ENCODE results near the gene ROMO1.

ROMO1 gene

DNA sequence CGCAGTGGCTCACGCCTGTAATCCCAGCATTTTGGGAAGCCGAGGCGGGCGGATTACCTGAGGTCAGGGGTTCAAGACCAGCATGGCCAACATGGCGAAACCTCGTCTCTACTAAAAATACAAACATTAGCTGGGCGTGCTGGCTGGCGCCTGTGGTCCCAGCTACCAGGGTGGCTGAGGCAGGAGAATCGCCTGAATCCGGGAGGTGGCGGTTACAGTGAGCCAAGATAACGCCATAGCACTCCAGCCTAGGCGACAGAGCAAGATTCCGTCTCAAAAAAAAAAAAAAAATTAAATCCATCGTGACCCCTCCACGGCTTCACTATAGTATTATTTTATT lies 33.3 kb upstream of the ROMO1 start:
- Histone ChIP-seq H3K4me3 (ENCODE audit: low read depth, low read length) (no peak overlapping the region), H3K9me3 (ENCODE audit: control insufficient read depth, insufficient read depth, low read depth, low read length) (no peaks in the 10 kb centered on the region), H3K4me1 (ENCODE audit: control insufficient read depth, insufficient read depth, low read length) (peaks cover under 1% of the 10 kb centered on the region; the same call in 1 of the 2 replicates), H3K36me3 (ENCODE audit: control insufficient read depth in 2 of 2, insufficient read depth in 1 of 2, low read length in 2 of 2) (peaks cover 8 to 26% of the 10 kb centered on the region in 2 experiments), H3K27ac (ENCODE audit: extremely low read depth, low read depth, low read length) (no peak overlapping the region)
- CTCF ChIA-PET: interaction anchor here (0.6 to 0.7 kb wide), 2 partner anchors 47 to 159 kb away, joined by 4 to 5 read pairs; no protein-coding TSS in a partner anchor
- no peak for TF ChIP-seq ZNF146 (tag by site-specific recombination; IDR thresholded peaks at IDR 0.05)
- TF ChIP-seq YY2 (tag by site-specific recombination; IDR thresholded peaks at IDR 0.05): no peak
- TF ChIP-seq ZNF629 (tag by site-specific recombination; IDR thresholded peaks at IDR 0.05): no peak
- no peak for TF ChIP-seq ZNF302 (tag by site-specific recombination; IDR thresholded peaks at IDR 0.05; ENCODE audit: low read depth)
- TF ChIP-seq, protein P1, sequence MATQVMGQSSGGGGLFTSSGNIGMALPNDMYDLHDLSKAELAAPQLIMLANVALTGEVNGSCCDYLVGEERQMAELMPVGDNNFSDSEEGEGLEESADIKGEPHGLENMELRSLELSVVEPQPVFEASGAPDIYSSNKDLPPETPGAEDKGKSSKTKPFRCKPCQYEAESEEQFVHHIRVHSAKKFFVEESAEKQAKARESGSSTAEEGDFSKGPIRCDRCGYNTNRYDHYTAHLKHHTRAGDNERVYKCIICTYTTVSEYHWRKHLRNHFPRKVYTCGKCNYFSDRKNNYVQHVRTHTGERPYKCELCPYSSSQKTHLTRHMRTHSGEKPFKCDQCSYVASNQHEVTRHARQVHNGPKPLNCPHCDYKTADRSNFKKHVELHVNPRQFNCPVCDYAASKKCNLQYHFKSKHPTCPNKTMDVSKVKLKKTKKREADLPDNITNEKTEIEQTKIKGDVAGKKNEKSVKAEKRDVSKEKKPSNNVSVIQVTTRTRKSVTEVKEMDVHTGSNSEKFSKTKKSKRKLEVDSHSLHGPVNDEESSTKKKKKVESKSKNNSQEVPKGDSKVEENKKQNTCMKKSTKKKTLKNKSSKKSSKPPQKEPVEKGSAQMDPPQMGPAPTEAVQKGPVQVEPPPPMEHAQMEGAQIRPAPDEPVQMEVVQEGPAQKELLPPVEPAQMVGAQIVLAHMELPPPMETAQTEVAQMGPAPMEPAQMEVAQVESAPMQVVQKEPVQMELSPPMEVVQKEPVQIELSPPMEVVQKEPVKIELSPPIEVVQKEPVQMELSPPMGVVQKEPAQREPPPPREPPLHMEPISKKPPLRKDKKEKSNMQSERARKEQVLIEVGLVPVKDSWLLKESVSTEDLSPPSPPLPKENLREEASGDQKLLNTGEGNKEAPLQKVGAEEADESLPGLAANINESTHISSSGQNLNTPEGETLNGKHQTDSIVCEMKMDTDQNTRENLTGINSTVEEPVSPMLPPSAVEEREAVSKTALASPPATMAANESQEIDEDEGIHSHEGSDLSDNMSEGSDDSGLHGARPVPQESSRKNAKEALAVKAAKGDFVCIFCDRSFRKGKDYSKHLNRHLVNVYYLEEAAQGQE (tag by site-specific recombination; IDR thresholded peaks at IDR 0.05): no peak
- no peak for TF ChIP-seq ZNF596 (tag by site-specific recombination; IDR thresholded peaks at IDR 0.05)
- TF ChIP-seq, protein P2, sequence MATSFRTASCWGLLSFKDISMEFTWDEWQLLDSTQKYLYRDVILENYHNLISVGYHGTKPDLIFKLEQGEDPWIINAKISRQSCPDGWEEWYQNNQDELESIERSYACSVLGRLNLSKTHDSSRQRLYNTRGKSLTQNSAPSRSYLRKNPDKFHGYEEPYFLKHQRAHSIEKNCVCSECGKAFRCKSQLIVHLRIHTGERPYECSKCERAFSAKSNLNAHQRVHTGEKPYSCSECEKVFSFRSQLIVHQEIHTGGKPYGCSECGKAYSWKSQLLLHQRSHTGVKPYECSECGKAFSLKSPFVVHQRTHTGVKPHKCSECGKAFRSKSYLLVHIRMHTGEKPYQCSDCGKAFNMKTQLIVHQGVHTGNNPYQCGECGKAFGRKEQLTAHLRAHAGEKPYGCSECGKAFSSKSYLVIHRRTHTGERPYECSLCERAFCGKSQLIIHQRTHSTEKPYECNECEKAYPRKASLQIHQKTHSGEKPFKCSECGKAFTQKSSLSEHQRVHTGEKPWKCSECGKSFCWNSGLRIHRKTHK (tag by site-specific recombination; IDR thresholded peaks at IDR 0.05): no peak
- TF ChIP-seq ZNF37A (tag by site-specific recombination; IDR thresholded peaks at IDR 0.05): no peak
- TF ChIP-seq YY1 (tag by site-specific recombination; IDR thresholded peaks at IDR 0.05): no peak
- TF ChIP-seq ZBTB17 (tag by site-specific recombination; IDR thresholded peaks at IDR 0.05): no peak
- no peak for TF ChIP-seq ZNF677 (tag by site-specific recombination; IDR thresholded peaks at IDR 0.05)
- no peak for TF ChIP-seq ZNF571 (tag by site-specific recombination; IDR thresholded peaks at IDR 0.05)
- TF ChIP-seq SCRT1 (tag by site-specific recombination; IDR thresholded peaks at IDR 0.05; ENCODE audit: borderline replicate concordance): no peak
- POLR2A ChIA-PET: interaction anchor here (0.6 to 1.4 kb wide), 4 partner anchors 211 to 1206 kb away, joined by 3 to 6 read pairs (median 4); partner anchors contain the start of gene CEP250

DNA sequence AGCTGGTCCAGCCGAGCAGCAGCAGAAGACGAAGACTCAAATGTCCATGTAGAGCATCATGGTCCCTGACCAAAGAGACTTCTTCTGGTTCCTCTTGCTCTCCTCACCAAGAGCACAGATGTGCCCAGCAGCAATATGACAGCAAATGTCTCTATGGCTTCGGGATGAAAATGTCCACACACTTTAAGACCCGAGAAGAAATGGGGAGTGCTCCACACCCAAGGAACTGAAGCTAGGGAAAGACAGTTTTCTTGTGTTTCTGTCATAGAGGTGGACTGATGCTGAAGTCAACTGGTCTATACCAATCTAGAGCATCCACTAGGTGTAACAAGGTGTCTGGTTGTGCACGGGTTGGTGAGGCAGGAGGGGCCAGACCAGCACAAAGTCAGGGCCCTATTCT lies 30.0 kb upstream of the ROMO1 start:
- Histone ChIP-seq H3K27ac (ENCODE audit: extremely low read depth, low read depth, low read length) (no peak overlapping the region), H3K4me3 (ENCODE audit: low read depth, low read length) (no peak overlapping the region), H3K9me3 (ENCODE audit: control insufficient read depth, insufficient read depth, low read depth, low read length) (no peaks in the 10 kb centered on the region), H3K4me1 (ENCODE audit: control insufficient read depth, insufficient read depth, low read length) (no peaks in the 10 kb centered on the region), H3K36me3 (ENCODE audit: control insufficient read depth in 2 of 2, insufficient read depth in 1 of 2, low read length in 2 of 2) (peaks cover 14 to 53% of the 10 kb centered on the region in 2 experiments)
- CTCF ChIA-PET: no interaction called here
- POLR2A ChIA-PET: interaction anchor here (0.6 kb wide), 1 partner anchor 364 kb away, joined by 3 read pairs; no protein-coding TSS in a partner anchor
- TF ChIP-seq, protein P3, sequence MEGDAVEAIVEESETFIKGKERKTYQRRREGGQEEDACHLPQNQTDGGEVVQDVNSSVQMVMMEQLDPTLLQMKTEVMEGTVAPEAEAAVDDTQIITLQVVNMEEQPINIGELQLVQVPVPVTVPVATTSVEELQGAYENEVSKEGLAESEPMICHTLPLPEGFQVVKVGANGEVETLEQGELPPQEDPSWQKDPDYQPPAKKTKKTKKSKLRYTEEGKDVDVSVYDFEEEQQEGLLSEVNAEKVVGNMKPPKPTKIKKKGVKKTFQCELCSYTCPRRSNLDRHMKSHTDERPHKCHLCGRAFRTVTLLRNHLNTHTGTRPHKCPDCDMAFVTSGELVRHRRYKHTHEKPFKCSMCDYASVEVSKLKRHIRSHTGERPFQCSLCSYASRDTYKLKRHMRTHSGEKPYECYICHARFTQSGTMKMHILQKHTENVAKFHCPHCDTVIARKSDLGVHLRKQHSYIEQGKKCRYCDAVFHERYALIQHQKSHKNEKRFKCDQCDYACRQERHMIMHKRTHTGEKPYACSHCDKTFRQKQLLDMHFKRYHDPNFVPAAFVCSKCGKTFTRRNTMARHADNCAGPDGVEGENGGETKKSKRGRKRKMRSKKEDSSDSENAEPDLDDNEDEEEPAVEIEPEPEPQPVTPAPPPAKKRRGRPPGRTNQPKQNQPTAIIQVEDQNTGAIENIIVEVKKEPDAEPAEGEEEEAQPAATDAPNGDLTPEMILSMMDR (tag by site-specific recombination; IDR thresholded peaks at IDR 0.05): no peak
- TF ChIP-seq ZNF324 (tag by site-specific recombination; IDR thresholded peaks at IDR 0.05): no peak
- no peak for TF ChIP-seq ZNF747 (tag by site-specific recombination; IDR thresholded peaks at IDR 0.05)
- no peak for TF ChIP-seq SP7 (tag by site-specific recombination; IDR thresholded peaks at IDR 0.05)
- no peak for TF ChIP-seq ZNF394 (tag by site-specific recombination; IDR thresholded peaks at IDR 0.05; ENCODE audit: borderline replicate concordance)
- no peak for TF ChIP-seq ZNF10 (tag by site-specific recombination; IDR thresholded peaks at IDR 0.05)
- no peak for TF ChIP-seq ZNF155 (tag by site-specific recombination; IDR thresholded peaks at IDR 0.05)
- no peak for TF ChIP-seq ZNF133 (tag by site-specific recombination; IDR thresholded peaks at IDR 0.05)
- no peak for TF ChIP-seq ZNF433 (tag by site-specific recombination; IDR thresholded peaks at IDR 0.05; ENCODE audit: low read depth)
- TF ChIP-seq, protein P4, sequence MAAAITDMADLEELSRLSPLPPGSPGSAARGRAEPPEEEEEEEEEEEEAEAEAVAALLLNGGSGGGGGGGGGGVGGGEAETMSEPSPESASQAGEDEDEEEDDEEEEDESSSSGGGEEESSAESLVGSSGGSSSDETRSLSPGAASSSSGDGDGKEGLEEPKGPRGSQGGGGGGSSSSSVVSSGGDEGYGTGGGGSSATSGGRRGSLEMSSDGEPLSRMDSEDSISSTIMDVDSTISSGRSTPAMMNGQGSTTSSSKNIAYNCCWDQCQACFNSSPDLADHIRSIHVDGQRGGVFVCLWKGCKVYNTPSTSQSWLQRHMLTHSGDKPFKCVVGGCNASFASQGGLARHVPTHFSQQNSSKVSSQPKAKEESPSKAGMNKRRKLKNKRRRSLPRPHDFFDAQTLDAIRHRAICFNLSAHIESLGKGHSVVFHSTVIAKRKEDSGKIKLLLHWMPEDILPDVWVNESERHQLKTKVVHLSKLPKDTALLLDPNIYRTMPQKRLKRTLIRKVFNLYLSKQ (tag by site-specific recombination; IDR thresholded peaks at IDR 0.05; ENCODE audit: borderline replicate concordance): no peak
- no peak for TF ChIP-seq BCL11B (tag by site-specific recombination; IDR thresholded peaks at IDR 0.05; ENCODE audit: low read depth)
- TF ChIP-seq ZNF514 (tag by site-specific recombination; IDR thresholded peaks at IDR 0.05): no peak
- TF ChIP-seq, protein P5, sequence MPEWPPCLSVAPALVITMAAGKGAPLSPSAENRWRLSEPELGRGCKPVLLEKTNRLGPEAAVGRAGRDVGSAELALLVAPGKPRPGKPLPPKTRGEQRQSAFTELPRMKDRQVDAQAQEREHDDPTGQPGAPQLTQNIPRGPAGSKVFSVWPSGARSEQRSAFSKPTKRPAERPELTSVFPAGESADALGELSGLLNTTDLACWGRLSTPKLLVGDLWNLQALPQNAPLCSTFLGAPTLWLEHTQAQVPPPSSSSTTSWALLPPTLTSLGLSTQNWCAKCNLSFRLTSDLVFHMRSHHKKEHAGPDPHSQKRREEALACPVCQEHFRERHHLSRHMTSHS (tag by site-specific recombination; IDR thresholded peaks at IDR 0.05): no peak
- TF ChIP-seq, protein P6, sequence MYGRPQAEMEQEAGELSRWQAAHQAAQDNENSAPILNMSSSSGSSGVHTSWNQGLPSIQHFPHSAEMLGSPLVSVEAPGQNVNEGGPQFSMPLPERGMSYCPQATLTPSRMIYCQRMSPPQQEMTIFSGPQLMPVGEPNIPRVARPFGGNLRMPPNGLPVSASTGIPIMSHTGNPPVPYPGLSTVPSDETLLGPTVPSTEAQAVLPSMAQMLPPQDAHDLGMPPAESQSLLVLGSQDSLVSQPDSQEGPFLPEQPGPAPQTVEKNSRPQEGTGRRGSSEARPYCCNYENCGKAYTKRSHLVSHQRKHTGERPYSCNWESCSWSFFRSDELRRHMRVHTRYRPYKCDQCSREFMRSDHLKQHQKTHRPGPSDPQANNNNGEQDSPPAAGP (tag by site-specific recombination; IDR thresholded peaks at IDR 0.05): no peak
